Peyer's patch (tissue), 4 donors: ENCODE measurements around the gene KIAA1614. TPM values are rescaled to one million over a fixed set of nuclear protein-coding genes. Genes with fewer than 3 reads are reported as not detected.

Experiments used
- DNase-seq, 3 donors: peaks; one replicate each; pipeline ENCODE4 v3.0.0-alpha.2; 2017 to 2019
- H3K27ac ChIP-seq, 4 donors: fragments of 200-600 bp; sonication (generic); one replicate each; pipeline ENCODE4 v1.5.1; 2016 to 2019
- H3K27me3 ChIP-seq, 2 donors: fragments of 200-600 bp; sonication (generic); one replicate each; pipeline ENCODE4 v1.5.1; 2019
- H3K36me3 ChIP-seq, 3 donors: fragments of 200-600 bp; sonication (generic); one replicate each; pipeline ENCODE4 v1.5.1; 2016 to 2019
- H3K4me1 ChIP-seq, 4 donors: fragments of 200-600 bp; sonication (generic); one replicate each; pipeline ENCODE4 v1.5.1; 2016 to 2019
- H3K4me3 ChIP-seq, 4 donors: fragments of 200-600 bp; sonication (generic); 1 replicate in 3 of 4; 2 replicates in 1 of 4; pipeline ENCODE4 v1.5.1; 2016 to 2019; ENCODE audit warnings: mild to moderate bottlenecking in 1 of 4
- H3K9me3 ChIP-seq, 4 donors: fragments of 200-600 bp; sonication (generic); one replicate each; pipeline ENCODE4 v1.5.1; 2016 to 2019; ENCODE audit warnings: mild to moderate bottlenecking in 1 of 4
- CTCF ChIP-seq, 6 experiments: fragments of 450-650 bp in 4 of 6; fragments of 200-600 bp in 2 of 6; sonication (generic) in 1 of 6; IDR thresholded peaks; one replicate each; pipeline ENCODE4 v1.5.1; 2017 to 2019; ENCODE audit warnings: antibody characterized with exemption in 6 of 6, mild to moderate bottlenecking in 3 of 6, moderate library complexity in 1 of 6
- POLR2A ChIP-seq, 2 donors: fragments of 450-650 bp; IDR thresholded peaks; one replicate each; pipeline ENCODE4 v1.5.1; 2017; ENCODE audit warnings: antibody characterized with exemption in 2 of 2, mild to moderate bottlenecking in 2 of 2, moderate library complexity in 2 of 2
- total RNA-seq, 4 donors: library from RNA; depleted of rRNA; stranded (reverse); fragments of >200 nt; gene quantifications; one replicate each; pipeline ENCODE4 v1.1.0, GENCODE V29; 2016

Gene KIAA1614
- total RNA-seq, 4 donors from 2014 or later: 0.35 to 2.5 (median 1.7) TPM

- no peak for DNase-seq
- Histone ChIP-seq H3K27me3 (no peaks in the 10 kb centered on the region), H3K27ac (no peak overlapping the region), H3K4me1 (no peaks in the 10 kb centered on the region), H3K4me3 (no peak overlapping the region), H3K9me3 (no peaks in the 10 kb centered on the region), H3K36me3 (no peaks in the 10 kb centered on the region)
- TF ChIP-seq POLR2A (IDR thresholded peaks at IDR 0.05) (no peak), CTCF (IDR thresholded peaks at IDR 0.05) (no peak)
Observed at GRCh38 chr1:180905927-180906326, 6.8 kb upstream of the KIAA1614 start.

GRCh38 chr1:180906511-180906910 is 6.2 kb upstream of the KIAA1614 start:
- H3K9me3 ChIP-seq: no peaks in the 10 kb centered on the region
- DNase-seq: peak in 1 of 3 donors; percentile 19
- no peak for TF ChIP-seq CTCF (IDR thresholded peaks at IDR 0.05)
- no peak for TF ChIP-seq POLR2A (IDR thresholded peaks at IDR 0.05)
- peaks cover 0 to 1% (median 0%) of the 10 kb centered on the region in 4 donors for H3K4me1 ChIP-seq
- no peaks in the 10 kb centered on the region for H3K36me3 ChIP-seq
- no peaks in the 10 kb centered on the region for H3K27me3 ChIP-seq
- H3K4me3 ChIP-seq: no peak overlapping the region
- H3K27ac ChIP-seq: no peak overlapping the region

- no peak for TF ChIP-seq CTCF (IDR thresholded peaks at IDR 0.05)
- no peak for TF ChIP-seq POLR2A (IDR thresholded peaks at IDR 0.05)
- H3K4me3 ChIP-seq: no peak overlapping the region
- DNase-seq: peak in 1 of 3 donors; percentile 38
- no peaks in the 10 kb centered on the region for H3K36me3 ChIP-seq
- no peaks in the 10 kb centered on the region for H3K27me3 ChIP-seq
- H3K9me3 ChIP-seq: no peaks in the 10 kb centered on the region
- H3K4me1 ChIP-seq: peaks cover 0 to 10% (median 3%) of the 10 kb centered on the region in 4 donors
- H3K27ac ChIP-seq: no peak overlapping the region
Observed at GRCh38 chr1:180907313-180908055, 5.2 kb upstream of the KIAA1614 start.

GRCh38 chr1:180908074-180908765 is 4.5 kb upstream of the KIAA1614 start:
- Histone ChIP-seq H3K36me3 (no peaks in the 10 kb centered on the region), H3K9me3 (no peaks in the 10 kb centered on the region), H3K4me3 (no peak overlapping the region), H3K27ac (no peak overlapping the region), H3K4me1 (peaks cover 0 to 13% (median 6%) of the 10 kb centered on the region in 4 donors), H3K27me3 (no peaks in the 10 kb centered on the region)
- DNase-seq: peak in 2 of 3 donors; percentile 8 to 32
- TF ChIP-seq POLR2A (IDR thresholded peaks at IDR 0.05) (no peak), CTCF (IDR thresholded peaks at IDR 0.05) (no peak)

- H3K9me3 ChIP-seq: no peaks in the 10 kb centered on the region
- no peaks in the 10 kb centered on the region for H3K36me3 ChIP-seq
Observed at GRCh38 chr1:180909005-180909414, 3.7 kb upstream of the KIAA1614 start.

More at GRCh38 chr1:180909005-180909414, 3.7 kb upstream of the KIAA1614 start:
- no peak for TF ChIP-seq CTCF (IDR thresholded peaks at IDR 0.05)
- no peak for TF ChIP-seq POLR2A (IDR thresholded peaks at IDR 0.05)
- Histone ChIP-seq H3K4me1 (peaks cover 0 to 14% (median 6%) of the 10 kb centered on the region in 4 donors), H3K27me3 (no peaks in the 10 kb centered on the region), H3K27ac (no peak overlapping the region), H3K4me3 (no peak overlapping the region)
- DNase-seq: peak in 1 of 3 donors; percentile 7
